Neuronal stem cell (in vitro differentiated cells): ENCODE data around the gene IL33.

Experiments used
- DNase-seq: peaks from one replicate; pipeline ENCODE4 v3.0.0-alpha.2; 2013; ENCODE audit warnings: low spot score
- H2AFZ ChIP-seq: one replicate; pipeline ENCODE4 v1.6.1; 2013; ENCODE audit warnings: mild to moderate bottlenecking, low read length, inconsistent platforms
- H2AK5ac ChIP-seq: 2 replicates; pipeline ENCODE4 v1.6.1; 2013; ENCODE audit warnings: low read depth, mild to moderate bottlenecking, inconsistent platforms, low read length, moderate library complexity, mixed read lengths
- H2BK120ac ChIP-seq: 2 replicates; pipeline ENCODE4 v1.6.1; 2013; ENCODE audit warnings: low read depth, mild to moderate bottlenecking, inconsistent platforms, low read length, moderate library complexity, mixed read lengths
- H2BK12ac ChIP-seq: one replicate; pipeline ENCODE4 v1.6.1; 2013; ENCODE audit warnings: low read length, inconsistent platforms
- H2BK15ac ChIP-seq: 2 replicates; pipeline ENCODE4 v1.6.1; 2013; ENCODE audit warnings: mild to moderate bottlenecking, low read length, inconsistent platforms, mixed read lengths
- H2BK5ac ChIP-seq: one replicate; pipeline ENCODE4 v1.6.1; 2013; ENCODE audit warnings: inconsistent platforms, mild to moderate bottlenecking, low read length, moderate library complexity
- H3K14ac ChIP-seq: one replicate; pipeline ENCODE4 v1.6.1; 2013; ENCODE audit warnings: low read length, inconsistent platforms
- H3K18ac ChIP-seq: 2 replicates; pipeline ENCODE4 v1.6.1; 2013; ENCODE audit warnings: low read length, inconsistent platforms
- H3K23ac ChIP-seq: 2 replicates; pipeline ENCODE4 v1.6.1; 2013; ENCODE audit warnings: low read depth, mild to moderate bottlenecking, mixed read lengths, low read length, inconsistent platforms; ENCODE audit not compliant: poor library complexity
- H3K27ac ChIP-seq: replicated peaks from 3 replicates; pipeline ENCODE4 v1.5.1; 2013; ENCODE audit warnings: low read length, inconsistent platforms
- H3K27me3 ChIP-seq, 3 experiments: 2 replicates each; pipeline ENCODE4 v1.6.1; 2013; ENCODE audit warnings: low read length in 3 of 3, mild to moderate bottlenecking in 2 of 3, inconsistent platforms in 1 of 3, low read depth in 1 of 3, mixed read lengths in 1 of 3, moderate library complexity in 1 of 3; ENCODE audit not compliant: control insufficient read depth in 3 of 3, insufficient read depth in 3 of 3
- H3K36me3 ChIP-seq, 2 donors: replicated peaks in 1 of 2; 2 replicates each; pipeline ENCODE4 v1.6.1; 2013; ENCODE audit warnings: low read length in 2 of 2; ENCODE audit not compliant: control insufficient read depth in 2 of 2, insufficient read depth in 2 of 2
- H3K4ac ChIP-seq: 2 replicates; pipeline ENCODE4 v1.6.1; 2013; ENCODE audit warnings: inconsistent platforms, mild to moderate bottlenecking, low read length, moderate library complexity
- H3K4me1 ChIP-seq, 2 donors: 1 replicate in 1 of 2; 2 replicates in 1 of 2; pipeline ENCODE4 v1.6.1; 2013; ENCODE audit warnings: low read length in 2 of 2, low read depth in 1 of 2; ENCODE audit not compliant: control insufficient read depth in 2 of 2, insufficient read depth in 1 of 2
- H3K4me2 ChIP-seq: one replicate; pipeline ENCODE4 v1.6.1; 2013; ENCODE audit warnings: mild to moderate bottlenecking, low read length, inconsistent platforms; ENCODE audit not compliant: insufficient read depth, poor library complexity, severe bottlenecking
- H3K4me3 ChIP-seq, 2 donors: 2 replicates each; pipeline ENCODE4 v1.5.1; 2013; ENCODE audit warnings: low read length in 2 of 2, mild to moderate bottlenecking in 2 of 2, inconsistent platforms in 1 of 2, moderate library complexity in 1 of 2
- H3K79me1 ChIP-seq: one replicate; pipeline ENCODE4 v1.6.1; 2013; ENCODE audit warnings: low read depth, mild to moderate bottlenecking, inconsistent platforms, low read length, moderate library complexity
- H3K9ac ChIP-seq: one replicate; pipeline ENCODE4 v1.6.1; 2013; ENCODE audit warnings: mild to moderate bottlenecking, low read depth, low read length, inconsistent platforms; ENCODE audit not compliant: poor library complexity
- H3K9me3 ChIP-seq, 2 donors: replicated peaks in 1 of 2; 2 replicates each; pipeline versions ENCODE3 to v1.6.1; 2013; ENCODE audit warnings: low read length in 2 of 2, mild to moderate bottlenecking in 2 of 2, inconsistent platforms in 1 of 2, low read depth in 1 of 2, mixed read lengths in 1 of 2, moderate library complexity in 1 of 2; ENCODE audit not compliant: control insufficient read depth in 2 of 2, insufficient read depth in 1 of 2
- H4K8ac ChIP-seq: one replicate; pipeline ENCODE4 v1.6.1; 2013; ENCODE audit warnings: low read depth, mild to moderate bottlenecking, inconsistent platforms, low read length, moderate library complexity
- H4K91ac ChIP-seq: one replicate; pipeline ENCODE4 v1.6.1; 2013; ENCODE audit warnings: low read length, low read depth, mild to moderate bottlenecking, inconsistent platforms; ENCODE audit not compliant: poor library complexity
- WGBS, 2 donors: extraction: QIAGEN DNeasy Blood & Tissue Kit; methylation state at CpG; one replicate each; pipeline ENCODE4 v1.1.7; 2013; ENCODE audit warnings: missing lambda C conversion rate in 2 of 2, mixed read lengths in 1 of 2; ENCODE audit not compliant: insufficient read length in 2 of 2, insufficient replicate concordance in 1 of 2; ENCODE audit errors: extremely low coverage in 2 of 2; 5-methylcytosine and 5-hydroxymethylcytosine counted together

The IL33 gene

DNA sequence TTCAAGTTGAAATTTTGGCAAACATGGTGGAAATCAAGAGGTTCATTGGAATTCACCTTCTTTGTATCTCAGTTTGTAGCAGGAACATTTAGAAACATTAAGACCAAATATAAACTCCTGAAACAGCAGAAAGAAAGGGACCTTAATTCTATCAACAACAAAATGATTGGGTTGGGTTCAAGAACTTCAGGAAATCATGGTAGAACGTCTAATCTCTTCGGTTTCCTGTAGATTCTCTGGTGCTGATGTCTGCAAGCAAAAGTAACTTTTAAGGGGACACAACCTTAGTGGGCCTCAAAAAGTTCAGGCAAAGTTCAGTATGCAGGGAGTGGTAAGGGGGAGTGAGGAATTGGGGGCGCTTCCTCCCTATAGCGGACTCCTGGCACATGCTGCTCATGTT lies 3.4 kb downstream of the IL33 start:
- H4K8ac ChIP-seq = no peak overlapping the region
- H2BK120ac ChIP-seq = no peak overlapping the region
- no peak for DNase-seq
- no peak overlapping the region for H3K23ac ChIP-seq
- H3K9ac ChIP-seq = no peak overlapping the region
- H3K27ac ChIP-seq = no peak overlapping the region
- no peak overlapping the region for H3K14ac ChIP-seq
- no peak overlapping the region for H3K4me2 ChIP-seq
- no peak overlapping the region for H2AK5ac ChIP-seq
- H4K91ac ChIP-seq = no peak overlapping the region
- no peak overlapping the region for H3K4ac ChIP-seq
- WGBS, 2 donors = no CpG with 5 or more reads among the region's 4 CpGs
- no peaks in the 10 kb centered on the region for H3K36me3 ChIP-seq
- H3K4me3 ChIP-seq = no peak overlapping the region
- no peaks in the 10 kb centered on the region for H3K27me3 ChIP-seq
- no peak overlapping the region for H2AFZ ChIP-seq
- no peaks in the 10 kb centered on the region for H3K4me1 ChIP-seq
- no peaks in the 10 kb centered on the region for H3K9me3 ChIP-seq
- H3K18ac ChIP-seq = no peak overlapping the region
- H2BK12ac ChIP-seq = no peak overlapping the region
- H3K79me1 ChIP-seq = no peaks in the 10 kb centered on the region
- no peak overlapping the region for H2BK15ac ChIP-seq
- H2BK5ac ChIP-seq = no peak overlapping the region

DNA sequence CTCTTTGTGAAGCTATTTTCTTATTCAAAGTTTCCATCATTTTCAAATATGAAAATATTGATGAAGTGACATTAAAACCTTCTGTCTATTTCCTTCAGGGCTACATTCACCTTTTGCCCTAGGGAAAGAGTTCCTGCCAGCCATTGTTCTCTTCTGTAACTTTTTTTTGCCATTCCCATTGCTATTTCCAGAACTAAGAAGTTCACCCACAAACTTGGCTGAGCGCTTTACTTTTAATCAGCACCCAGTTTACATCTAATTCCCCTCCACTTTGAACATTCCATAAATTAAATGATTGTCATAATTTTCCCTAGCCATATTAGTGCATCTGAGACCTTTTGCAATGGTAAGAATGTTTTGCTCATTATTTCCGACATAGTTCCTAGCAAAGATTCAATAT lies 4.4 kb downstream of the IL33 start:
- Histone ChIP-seq H3K4me1 (no peaks in the 10 kb centered on the region), H2AFZ (no peak overlapping the region), H3K27me3 (no peaks in the 10 kb centered on the region), H3K79me1 (no peaks in the 10 kb centered on the region), H3K27ac (no peak overlapping the region), H3K9ac (no peak overlapping the region), H3K4me2 (no peak overlapping the region), H4K91ac (no peak overlapping the region), H3K36me3 (no peaks in the 10 kb centered on the region), H3K9me3 (no peaks in the 10 kb centered on the region), H3K14ac (no peak overlapping the region), H2AK5ac (no peak overlapping the region), H3K4ac (no peak overlapping the region), H4K8ac (no peak overlapping the region), H2BK12ac (no peak overlapping the region), H2BK15ac (no peak overlapping the region), H2BK5ac (no peak overlapping the region), H2BK120ac (no peak overlapping the region), H3K18ac (no peak overlapping the region), H3K23ac (no peak overlapping the region), H3K4me3 (no peak overlapping the region)
- no CpG with 5 or more reads among the region's 2 CpGs for WGBS, 2 donors
- no peak for DNase-seq

DNA sequence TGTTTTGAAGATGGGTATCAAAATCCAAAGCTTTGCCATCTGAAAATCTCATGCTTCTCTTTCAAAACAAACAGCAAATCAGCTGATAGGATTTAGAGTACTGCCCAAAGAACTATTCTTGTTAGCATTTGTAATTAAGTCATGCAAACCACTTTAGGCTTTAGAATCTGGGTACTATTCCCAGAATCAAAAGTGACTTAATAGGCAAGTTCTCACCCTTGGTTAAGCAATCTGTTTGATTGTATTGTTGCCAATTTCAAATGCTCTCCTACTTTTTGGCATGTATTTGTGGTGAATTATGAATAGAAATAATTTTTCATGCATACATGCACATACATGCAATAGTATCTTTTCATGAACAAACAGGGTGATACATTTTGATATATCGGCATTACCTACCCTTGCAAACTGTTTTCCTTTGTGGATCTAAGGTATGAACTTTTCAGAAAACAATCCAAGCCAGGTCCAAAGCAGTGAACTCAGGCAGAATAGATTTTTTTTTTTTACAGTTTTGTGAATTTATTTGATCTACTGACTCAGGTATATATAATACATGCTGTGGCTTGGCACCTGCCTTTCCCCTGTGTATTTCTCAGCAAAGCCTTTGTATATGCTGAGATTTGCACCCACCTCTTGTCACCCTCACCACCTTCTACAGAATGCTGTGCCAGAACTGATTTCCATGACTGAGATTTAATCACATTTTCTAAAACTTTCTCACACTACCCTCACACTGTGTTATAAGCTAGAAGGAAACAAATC lies 9.0 kb downstream of the IL33 start:
- Histone ChIP-seq H2BK5ac (no peak overlapping the region), H4K8ac (no peak overlapping the region), H3K27me3 (no peaks in the 10 kb centered on the region), H4K91ac (no peak overlapping the region), H3K36me3 (no peaks in the 10 kb centered on the region), H2BK12ac (no peak overlapping the region), H2BK15ac (no peak overlapping the region), H3K14ac (no peak overlapping the region), H2AFZ (no peak overlapping the region), H3K4me1 (no peaks in the 10 kb centered on the region), H3K4me2 (no peak overlapping the region), H3K9me3 (no peaks in the 10 kb centered on the region), H3K18ac (no peak overlapping the region), H2BK120ac (no peak overlapping the region), H3K4ac (no peak overlapping the region), H2AK5ac (no peak overlapping the region), H3K4me3 (no peak overlapping the region), H3K23ac (no peak overlapping the region), H3K27ac (no peak overlapping the region), H3K79me1 (no peaks in the 10 kb centered on the region), H3K9ac (no peak overlapping the region)
- DNase-seq = no peak
- no CpG with 5 or more reads among the region's 1 CpG for whole genome bisulfite sequencing, 2 donors

DNA sequence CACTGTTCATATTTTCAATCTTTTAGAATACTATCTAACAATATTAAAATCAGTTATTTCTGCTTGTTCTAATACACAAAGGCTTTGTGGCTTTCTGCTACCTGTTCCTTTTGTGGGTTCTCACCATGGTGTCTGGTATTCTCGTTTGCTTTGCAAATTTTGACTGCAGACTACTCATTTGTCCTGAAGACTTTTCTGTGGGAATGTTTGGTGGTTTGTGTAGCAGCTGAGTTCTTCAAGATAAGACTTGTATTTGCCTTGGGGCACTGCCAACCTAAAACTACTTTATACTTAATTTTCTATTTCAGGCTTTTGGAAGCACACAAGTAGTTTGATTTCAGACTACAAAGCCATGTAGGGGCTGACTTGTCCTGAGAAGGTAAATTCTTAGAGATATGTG lies 11.1 kb downstream of the IL33 start:
- no peak overlapping the region for H4K91ac ChIP-seq
- H3K27me3 ChIP-seq = peaks cover 0 to 10% (median 0%) of the 10 kb centered on the region in 3 experiments
- H3K4ac ChIP-seq = no peak overlapping the region
- H3K23ac ChIP-seq = no peak overlapping the region
- H3K36me3 ChIP-seq = no peaks in the 10 kb centered on the region
- no peaks in the 10 kb centered on the region for H3K9me3 ChIP-seq
- H3K79me1 ChIP-seq = no peaks in the 10 kb centered on the region
- no peak overlapping the region for H3K18ac ChIP-seq
- no peak overlapping the region for H2BK12ac ChIP-seq
- H3K4me1 ChIP-seq = no peaks in the 10 kb centered on the region
- no peak for DNase-seq
- no peak overlapping the region for H3K4me2 ChIP-seq
- H3K14ac ChIP-seq = no peak overlapping the region
- H4K8ac ChIP-seq = no peak overlapping the region
- no peak overlapping the region for H3K9ac ChIP-seq
- H3K4me3 ChIP-seq = no peak overlapping the region
- no peak overlapping the region for H2AK5ac ChIP-seq
- no peak overlapping the region for H3K27ac ChIP-seq
- H2AFZ ChIP-seq = no peak overlapping the region
- H2BK15ac ChIP-seq = no peak overlapping the region
- H2BK5ac ChIP-seq = no peak overlapping the region
- WGBS, 2 donors = no CpG with 5 or more reads among the region's 1 CpG
- H2BK120ac ChIP-seq = no peak overlapping the region
